NCI-H146 (cell line): ENCODE results near the gene HDLBP.

Experiments
- DNase-seq: peaks from one replicate; lab custom pipeline; 2025; lab: John Stamatoyannopoulos, UW

Gene HDLBP

DNA sequence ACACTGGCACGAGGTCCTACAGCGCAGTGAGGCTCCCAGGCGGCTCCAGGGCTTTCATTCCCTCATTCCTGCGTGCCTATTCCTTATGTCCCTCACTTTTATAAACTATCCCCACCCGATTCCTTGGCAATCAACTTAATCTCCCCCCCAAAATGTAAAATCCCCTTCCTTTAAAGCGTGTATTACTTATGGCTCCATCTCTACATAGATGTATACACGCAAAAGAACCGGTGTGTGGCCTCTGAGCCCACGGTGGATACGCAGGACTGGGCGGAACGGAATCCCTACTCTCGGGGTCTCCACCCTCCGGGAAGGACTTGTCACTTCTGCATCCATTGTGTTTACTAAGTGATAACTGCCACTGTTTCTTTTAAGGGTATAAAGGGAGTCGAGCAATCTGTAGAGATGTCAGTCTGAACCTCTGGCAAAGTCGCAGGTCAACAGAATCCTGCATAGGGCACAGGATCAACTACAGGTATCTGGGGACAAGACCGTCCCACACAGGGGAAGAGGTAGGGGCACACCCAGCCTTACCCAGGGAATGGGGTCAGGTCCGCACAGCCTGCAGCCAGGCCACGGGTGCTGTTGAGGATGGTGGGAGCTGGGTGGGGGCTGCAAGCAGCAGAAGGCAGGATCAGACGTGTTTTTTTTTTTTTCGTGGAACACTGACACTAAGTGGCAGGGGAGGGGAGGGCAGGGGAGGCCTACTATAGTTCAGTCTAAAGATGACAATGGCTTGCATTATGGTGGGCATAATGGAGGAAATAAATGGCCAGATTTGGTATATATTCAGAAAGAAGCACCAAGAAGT, 42.1 kb downstream of the HDLBP start:
- DNase-seq = no peak

DNA sequence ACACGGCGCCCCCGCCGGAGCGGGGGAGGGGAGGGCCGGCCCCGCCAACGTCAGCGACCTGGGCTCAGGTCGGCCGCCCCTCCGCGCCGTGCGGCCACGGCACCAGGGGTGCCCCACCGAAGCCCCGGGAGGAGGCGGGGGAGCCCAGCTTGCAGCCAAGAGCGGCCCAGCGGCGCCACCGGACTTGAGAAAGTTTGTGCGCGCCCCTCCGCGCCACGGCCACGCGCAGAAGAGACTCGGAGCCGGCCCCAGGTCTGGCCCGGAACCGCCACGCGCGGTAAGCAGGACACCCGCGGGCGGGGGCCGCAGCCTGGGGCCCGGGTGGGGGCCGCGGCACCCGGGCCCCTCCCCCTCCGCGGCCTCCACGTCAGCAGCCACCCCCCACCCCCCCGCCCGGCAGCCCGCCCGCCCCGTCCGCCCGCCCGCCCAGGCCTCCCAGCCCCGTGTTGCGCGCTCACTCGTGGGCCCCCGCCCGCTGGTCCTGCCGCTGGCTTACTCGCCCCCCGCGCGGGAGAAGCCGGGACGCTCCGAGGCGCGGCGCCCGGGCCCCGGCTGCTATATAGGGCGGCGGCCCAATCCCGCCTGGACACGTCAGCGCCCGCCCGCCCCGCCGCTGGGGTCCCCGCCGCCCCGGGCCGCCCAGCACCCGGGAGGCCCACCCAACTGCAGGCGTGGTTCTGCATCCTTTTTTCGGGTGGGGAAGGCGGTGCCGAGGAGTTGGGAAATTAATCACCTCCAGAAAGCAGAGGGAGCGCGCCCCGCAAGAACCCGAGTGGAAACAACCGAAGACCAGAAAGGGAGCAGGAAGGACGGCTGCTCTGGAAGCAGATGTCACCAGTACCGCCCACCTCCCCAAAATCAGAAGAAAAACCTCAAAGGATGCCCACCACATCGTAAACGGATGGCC, 42.9 kb downstream of the HDLBP start:
- peak; percentile 13 for DNase-seq

DNA sequence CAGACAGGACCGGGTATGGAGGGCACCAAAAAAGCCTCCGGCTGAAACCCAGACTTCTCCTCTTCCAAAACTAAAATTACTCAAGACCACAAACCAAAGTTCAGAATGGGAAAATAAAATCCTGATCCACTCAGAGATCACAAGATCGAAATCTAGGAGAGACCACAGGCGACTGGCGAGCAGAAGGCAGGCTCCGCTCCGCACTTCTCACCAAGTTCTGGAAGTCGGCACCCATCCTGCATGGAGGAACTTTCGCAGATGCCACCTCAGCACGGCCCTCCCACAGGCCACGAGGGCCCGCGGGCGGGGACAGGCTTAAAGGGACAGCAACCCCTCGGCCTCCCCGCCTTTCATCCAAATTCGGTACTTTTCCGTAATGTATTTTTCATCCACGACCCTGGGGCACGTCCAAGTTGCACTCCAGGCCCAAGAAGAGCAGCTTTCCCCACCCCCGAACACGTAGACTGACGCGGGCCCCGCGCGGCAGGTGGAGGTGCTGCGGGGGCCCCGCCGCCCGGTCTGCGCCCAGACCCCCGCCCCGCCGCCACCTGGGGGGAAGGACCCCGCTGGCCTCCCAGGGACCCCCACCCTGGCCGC, 43.7 kb downstream of the HDLBP start:
- DNase-seq = peak; percentile 23

DNA sequence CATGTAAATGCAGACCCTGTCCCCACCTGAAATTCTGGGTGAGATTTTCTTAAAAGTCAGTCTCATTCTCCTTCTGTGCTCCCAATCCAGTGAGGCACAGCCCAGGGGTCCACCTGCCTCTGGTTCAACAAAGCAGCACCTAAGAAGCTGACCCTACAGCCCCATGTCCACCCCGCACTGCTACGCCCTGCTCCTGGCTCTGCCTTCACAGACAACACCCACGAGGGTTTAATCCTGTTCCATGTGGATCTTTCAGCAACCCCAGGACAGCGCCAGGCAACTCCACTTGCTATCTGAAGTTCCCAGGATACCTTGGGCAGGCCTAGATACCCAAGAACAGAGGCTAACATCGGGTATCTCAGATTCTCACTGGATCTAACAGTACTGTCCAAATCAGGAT, 44.9 kb downstream of the HDLBP start:
- no peak for DNase-seq

DNA sequence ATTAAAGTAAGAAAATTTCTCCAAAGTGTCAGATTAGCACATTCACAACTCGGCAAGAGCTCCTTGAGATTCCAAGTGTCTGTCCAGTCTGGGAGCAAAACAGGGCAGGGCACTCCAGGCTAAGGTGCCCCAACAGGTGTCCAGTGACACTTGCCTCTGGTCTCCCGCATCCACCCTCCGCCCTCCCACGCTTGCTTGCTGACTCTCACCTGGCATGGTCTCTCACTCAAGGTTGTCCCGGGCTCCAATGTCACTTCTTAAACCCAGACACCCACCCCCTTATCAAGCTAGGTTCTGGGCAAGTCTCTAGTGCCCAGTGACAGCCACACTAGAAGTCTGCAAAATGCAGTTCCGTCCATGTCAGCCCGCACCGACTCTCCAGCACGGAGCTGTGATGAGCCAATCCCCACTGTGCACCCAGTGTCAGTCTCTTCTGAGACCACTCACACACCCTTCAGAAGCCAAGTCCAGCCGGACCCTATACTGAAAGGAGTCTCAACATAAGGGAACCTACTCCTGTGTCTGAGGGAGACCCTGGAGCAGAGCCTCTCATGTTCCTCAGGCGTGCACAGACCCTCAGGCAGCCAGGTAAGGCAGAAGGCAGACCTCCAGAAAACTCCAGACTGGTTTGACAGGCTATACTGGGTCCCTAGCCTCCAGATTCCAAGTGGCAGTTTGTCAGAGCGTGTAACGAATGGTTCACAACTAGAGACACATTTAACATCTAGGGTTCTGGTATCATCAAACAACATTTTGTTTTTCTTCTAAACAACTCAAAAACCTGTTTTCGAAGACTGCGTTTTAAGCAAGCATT, 45.6 kb downstream of the HDLBP start:
- no peak for DNase-seq

DNA sequence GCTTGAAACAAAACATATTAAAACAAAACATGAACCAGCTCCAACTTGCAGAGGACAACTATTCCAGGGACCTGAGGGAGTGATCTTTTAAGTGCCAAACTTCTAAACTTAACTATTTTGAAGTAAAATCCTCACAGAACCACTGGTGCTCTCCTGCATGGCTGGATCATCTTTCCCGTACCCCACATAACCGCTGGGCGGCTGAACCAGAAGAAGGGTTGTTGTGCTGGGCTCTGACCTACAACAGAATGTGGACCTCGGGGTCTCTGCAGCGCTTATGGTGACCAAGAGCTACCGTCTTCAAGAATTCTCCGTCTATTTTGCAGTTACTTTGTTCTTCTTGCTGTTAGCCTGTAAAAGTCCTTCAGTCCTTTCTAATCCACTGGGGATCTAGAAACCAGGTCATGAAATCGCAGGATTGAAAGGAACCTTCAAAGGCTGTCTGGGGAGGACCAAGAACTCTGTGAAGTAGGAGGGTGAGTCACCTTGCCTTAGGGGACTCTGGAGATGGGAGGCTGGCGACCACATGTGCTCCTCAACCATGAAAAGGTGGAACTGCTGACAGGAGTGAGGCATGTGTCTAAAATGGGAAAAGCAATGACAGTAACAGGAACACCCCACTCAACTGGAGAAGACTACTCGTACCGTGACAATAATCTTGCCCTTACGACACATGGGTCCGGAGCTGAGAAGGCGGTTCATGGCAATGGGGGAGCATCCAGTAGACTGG, 46.6 kb downstream of the HDLBP start:
- DNase-seq = no peak

DNA sequence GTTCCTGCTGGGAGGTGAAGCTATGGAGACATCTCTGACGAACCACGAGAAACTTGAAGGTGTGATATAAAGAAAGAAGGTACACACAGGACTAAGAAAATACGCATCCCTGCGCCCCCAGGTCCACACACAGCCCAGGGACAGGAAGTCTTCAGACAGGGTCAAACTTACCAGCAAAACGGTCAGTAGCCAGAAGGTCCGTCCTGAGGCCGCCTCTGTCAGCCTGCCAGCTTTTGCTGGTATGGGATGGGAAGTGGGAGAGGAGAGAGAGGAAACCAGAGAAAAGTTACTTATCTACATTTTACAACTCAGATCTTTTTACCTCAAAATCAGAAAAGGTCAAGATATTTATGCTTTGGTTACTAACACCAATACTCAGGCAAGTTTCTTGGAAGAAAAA, 47.2 kb downstream of the HDLBP start:
- no peak for DNase-seq

DNA sequence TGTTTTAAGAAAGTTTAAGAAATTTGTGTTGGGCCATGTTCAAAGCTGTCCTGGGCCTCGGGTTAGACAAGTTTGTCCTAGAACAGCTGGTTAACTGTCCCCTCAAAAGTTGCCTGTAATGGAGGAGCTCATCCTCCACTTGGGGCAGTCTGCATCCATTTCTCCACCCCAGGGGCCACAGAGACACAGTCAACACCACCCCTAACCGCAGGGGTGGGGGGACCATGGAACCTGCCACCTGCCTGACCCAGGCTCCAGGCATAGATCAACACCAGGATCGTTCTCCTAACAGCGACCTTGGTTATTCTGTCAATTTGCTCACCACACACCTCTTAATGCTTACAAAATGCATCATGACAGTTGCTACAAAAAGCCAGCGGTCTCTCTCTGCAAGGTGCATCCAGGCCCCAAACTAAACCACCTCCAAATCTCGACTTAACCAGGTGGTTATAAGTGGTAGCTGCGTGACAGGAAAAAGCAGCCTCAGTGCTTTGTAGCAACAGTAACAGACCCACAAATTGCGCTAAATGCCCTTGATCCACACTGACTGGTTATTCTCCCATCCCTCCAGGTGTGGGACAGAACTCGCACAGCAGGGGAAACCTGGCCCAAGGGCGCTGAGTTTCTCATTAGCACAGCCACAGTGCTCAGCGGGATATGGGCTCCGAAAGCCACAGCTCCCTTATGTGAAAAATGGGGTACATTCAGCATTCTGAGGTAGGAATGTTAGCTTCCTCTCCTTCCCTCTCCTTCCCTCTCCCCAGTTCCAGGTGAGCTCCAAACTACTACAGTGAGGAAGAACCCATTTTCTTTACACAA, 48.0 kb downstream of the HDLBP start:
- DNase-seq = no peak

DNA sequence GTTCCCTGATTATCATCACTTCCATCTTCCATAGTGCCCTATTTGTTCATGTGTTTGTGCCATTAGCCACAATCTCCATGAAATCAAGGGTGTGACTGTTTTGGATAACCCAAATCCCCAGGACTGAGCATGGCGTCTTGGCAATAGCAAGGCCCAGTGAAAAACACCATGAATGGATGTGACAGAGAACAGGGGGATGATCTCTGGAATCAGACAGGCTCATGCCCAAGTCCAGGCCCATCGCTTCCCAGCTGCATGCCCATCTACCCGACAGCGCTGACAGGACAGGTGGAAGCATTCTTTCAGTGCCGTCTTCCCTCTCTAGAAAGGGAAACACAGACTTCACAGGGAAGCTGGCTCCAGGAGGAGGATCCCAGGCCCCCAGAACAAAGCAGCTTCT, 50.0 kb downstream of the HDLBP start:
- DNase-seq = no peak

DNA sequence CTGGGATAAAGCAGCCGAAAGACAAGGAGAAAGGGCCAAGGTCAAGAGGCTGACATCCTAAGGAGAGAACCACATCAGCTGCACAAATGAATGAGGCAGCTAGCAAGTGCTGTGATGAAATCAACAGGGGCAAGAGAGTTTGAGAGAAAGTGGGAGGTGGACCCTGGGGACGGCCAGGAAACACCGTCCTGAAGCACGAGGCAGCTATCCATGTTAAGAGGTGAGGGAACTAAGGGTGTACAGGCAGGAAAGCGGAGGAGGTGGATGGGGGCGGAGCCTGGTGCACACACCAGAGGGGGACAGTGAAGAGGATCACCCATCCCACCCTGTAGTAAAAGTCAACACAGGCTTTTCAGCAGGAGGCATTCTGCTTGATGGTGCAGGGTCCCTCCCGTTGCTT, 52.4 kb downstream of the HDLBP start:
- DNase-seq = no peak

DNA sequence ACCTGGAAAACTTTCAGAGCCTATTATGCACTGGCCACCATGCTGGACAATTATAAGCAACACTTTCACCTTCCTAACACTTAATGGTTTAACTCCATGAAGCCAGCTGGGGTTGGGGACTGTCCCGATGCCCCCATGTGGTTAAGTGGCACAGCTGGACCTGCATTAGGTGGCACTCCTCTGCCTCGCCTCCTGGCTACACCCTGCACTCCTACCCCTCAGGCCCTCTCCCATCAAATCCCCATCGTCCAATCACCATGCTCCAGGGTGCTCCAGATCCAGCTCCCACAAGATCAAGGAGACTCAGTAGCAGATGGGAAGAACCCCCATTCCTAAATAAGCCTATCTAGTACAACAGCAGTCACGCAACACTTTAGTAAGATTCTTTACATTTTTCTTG, 53.8 kb downstream of the HDLBP start:
- DNase-seq = no peak

DNA sequence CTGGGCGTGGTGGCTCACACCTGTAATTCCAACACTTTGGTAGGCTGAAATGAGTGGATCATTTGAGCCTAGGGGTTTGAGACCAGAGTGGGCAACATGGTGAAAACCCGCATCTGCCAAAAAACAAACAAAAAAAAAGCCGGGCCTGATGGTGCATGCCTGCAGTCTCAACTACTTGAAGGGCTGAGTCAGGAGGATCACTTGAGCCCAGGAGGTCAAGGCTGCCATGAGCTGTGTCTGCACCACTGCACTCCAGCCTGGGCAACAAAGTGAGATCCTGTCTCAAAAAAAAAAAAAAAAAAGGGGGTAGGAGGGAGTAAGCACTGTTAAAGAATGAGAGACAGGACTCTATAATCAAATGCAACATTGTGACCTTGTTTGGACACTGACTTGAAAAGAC, 54.6 kb downstream of the HDLBP start:
- no peak for DNase-seq

DNA sequence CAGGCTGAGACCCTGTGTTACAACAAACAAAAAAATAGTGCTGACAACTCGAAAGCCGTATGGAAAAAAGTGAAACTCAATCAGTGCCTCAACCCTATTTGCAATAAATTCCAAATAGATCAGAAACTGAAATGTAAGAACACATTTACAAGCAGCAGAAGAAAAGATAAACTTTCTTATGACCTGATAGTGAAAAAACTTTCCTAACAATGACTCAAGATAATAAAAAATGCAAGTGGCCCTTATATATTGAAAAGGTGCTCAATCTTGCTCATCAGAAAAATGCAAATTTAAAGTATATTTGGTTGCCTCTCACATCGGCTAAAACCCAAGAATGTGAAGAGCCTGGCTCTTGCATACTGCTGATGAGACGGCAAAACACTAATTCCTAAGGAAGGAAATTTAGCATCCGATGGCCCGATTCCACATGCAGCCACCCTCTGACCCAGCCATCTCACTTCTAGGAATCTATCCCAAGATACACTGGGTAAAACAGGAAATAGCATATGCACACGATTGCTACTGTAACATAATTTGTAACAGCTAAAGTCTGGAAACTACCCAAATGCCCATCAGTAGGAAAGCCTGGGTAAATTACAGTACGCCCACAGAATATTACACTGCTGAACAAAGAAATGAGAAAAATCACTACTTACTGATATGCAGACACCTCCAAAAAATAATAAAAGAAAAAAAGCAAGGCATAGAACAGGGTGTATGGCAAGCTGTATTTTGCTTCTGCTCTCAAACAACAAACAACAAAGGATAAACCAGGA, 56.8 kb downstream of the HDLBP start:
- no peak for DNase-seq

DNA sequence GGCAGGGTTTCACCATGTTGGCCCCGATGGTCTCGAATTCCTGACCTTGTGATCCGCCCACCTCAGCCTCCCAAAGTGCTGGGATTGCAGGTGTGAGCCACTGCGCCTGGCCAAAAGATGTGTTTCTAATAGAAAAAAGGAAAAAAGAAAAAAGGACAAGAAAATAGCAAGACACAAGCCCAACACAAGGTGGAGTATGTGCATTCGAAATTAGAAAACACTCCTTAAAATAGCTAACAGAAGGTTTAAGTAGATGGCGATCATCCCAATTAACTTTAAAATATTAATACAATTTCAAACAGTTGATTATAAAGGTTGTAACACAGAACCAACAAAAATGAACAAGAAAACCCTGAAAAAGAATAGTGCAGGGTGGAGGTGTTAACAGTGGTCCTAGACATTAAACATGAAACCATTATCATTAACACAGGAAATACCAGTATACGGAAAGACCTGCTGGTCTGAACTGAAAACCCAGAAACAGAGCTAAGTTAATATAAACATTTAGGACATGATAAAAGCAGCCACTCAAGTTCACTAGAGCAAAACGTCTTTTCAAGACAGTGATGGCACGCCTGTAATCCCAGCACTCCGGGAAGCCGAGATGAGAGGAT, 57.9 kb downstream of the HDLBP start:
- DNase-seq = no peak

DNA sequence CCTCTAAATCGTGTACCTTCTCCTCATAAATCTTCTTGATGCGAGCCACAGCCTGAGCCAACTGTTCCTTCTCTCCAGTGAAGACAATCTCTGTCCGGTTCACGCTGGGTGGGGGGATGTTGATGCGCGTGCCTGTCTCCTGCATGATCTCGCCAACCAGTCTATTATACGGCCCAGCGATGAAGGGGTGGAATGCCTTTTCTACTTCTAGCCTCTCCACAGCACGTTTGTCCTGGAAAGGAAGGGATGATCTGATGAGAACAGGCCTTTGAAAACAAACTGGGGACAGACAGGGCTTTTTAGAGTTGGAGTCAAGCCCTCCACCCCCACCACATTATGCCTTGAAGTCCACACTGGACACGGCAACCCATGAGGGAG, 59.3 kb downstream of the HDLBP start:
- DNase-seq = no peak

DNA sequence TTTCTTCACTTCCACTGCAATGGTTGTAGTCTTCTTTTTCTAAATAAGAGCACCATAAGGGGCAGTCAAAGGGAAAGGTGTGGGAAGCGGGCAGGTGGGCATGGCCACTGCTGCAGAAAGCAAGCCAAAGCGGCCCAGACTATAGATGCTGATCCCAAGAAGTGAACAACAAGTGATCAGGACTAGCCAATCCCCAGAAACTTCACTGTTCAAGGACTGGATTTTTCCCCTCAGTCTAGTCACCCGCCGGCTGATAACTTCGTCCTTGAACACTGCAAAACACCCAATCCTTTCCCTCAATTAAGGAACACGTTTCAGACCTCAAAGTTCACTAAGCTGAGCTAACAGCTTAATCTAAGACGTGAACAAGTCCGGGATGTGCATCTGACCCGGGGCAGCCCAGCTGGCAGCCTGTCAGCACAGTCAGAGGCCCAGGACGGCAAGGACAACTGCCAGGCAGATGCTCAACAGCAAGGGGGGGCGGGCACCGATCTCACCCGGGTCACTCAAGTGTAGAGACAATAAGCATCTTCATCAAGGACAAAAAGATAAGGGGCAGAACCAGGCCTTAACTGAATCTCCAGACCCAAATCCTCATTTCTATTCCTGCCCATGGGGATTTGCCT, 59.8 kb downstream of the HDLBP start:
- DNase-seq = no peak

DNA sequence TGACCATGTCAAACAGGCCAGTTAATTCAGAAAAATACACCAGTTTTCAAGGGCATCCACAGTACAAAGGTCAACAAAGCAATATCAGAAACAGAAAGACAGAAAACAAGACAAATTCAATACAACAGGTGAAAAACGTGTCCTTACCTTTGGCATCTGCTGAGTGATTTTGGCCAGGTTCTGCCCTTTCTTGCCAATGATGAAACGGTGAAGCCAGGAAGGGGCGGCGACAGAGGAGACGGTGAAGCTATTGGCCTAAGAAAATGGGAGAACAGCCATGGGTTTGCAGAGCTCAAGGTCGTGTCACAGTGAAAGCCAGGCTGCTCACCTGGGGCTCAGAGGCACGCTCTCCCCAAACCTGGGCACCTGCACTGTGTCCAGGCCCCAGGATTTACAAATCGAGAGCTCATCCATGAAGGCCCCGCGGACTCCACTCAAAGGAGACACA, 60.5 kb downstream of the HDLBP start:
- DNase-seq = no peak

DNA sequence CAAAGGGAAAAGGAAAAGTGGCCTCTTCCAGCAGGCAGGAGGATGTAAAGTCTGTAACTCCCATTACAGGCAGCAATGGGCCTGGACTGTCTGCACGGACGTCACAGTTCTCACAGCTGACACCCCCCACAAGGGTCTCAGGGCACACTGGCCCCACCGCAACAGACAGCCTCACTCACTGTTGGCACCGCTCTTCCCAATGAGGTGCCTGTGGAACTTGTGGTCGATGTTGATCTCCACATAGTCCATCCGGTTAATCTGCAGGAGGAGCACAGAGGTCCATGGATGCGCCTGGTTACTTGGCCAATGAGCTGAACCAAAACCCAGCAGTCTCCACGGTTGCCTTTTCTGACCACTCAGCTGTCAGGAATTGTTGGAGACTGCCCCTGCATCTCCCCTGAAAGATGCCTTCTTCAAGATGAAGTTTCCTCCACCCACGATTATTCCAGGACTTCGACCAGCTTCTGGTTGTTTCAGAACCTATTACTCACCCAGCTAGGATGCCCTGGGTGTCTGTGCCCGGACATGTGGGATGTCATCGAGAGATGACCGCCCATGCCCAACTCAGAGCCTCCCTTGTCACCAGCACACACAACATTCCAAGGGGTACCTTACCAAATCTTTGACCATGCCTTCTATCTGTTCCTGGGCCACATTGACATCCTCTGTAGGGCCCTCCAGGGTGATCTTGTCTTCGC, 62.5 kb downstream of the HDLBP start:
- no peak for DNase-seq
